Fibroblast of lung (primary cell): ENCODE results near the gene MYMK. TPM values are rescaled to one million over a fixed set of nuclear protein-coding genes. Genes with fewer than 3 reads are reported as not detected.

ENCODE experiments used
- DNase-seq, 2 donors: peaks; one replicate each; pipeline versions ENCODE4 v3.0.0 to v3.0.0-alpha.2; 2010; ENCODE audit warnings: low read depth in 2 of 2
- H2AFZ ChIP-seq: 2 replicates; pipeline ENCODE4 v1.5.1; 2012; ENCODE audit warnings: low read length, control low read depth, inconsistent platforms
- H3K27ac ChIP-seq: 2 replicates; pipeline ENCODE4 v1.5.1; 2011; ENCODE audit warnings: low read length, control low read depth; ENCODE audit not compliant: insufficient read depth
- H3K27me3 ChIP-seq: 2 replicates; pipeline ENCODE4 v1.5.1; 2011; ENCODE audit warnings: mild to moderate bottlenecking, low read length; ENCODE audit not compliant: control insufficient read depth, insufficient read depth
- H3K36me3 ChIP-seq: 2 replicates; pipeline ENCODE4 v1.5.1; 2011; ENCODE audit warnings: low read length; ENCODE audit not compliant: control insufficient read depth, insufficient read depth
- H3K4me1 ChIP-seq: 2 replicates; pipeline ENCODE4 v1.5.1; 2011; ENCODE audit warnings: low read length; ENCODE audit not compliant: control insufficient read depth, insufficient read depth; ENCODE audit errors: extremely low read depth
- H3K4me2 ChIP-seq: 2 replicates; pipeline ENCODE4 v1.5.1; 2011; ENCODE audit warnings: low read length, control low read depth; ENCODE audit not compliant: insufficient read depth; ENCODE audit errors: extremely low read depth
- H3K4me3 ChIP-seq, 4 experiments: fragments of 200-600 bp in 1 of 4; sonication (generic) in 1 of 4; replicated peaks in 1 of 4; 2 replicates each; pipeline ENCODE4 v1.5.1; 2011 to 2016; ENCODE audit warnings: low read length in 4 of 4, low read depth in 3 of 4, mild to moderate bottlenecking in 3 of 4, control low read depth in 2 of 4, inconsistent platforms in 1 of 4, mixed read lengths in 1 of 4; ENCODE audit not compliant: insufficient read depth in 1 of 4; ENCODE audit errors: control extremely low read depth in 1 of 4
- H3K79me2 ChIP-seq: 2 replicates; pipeline ENCODE4 v1.5.1; 2012; ENCODE audit warnings: mild to moderate bottlenecking, low read length, inconsistent platforms; ENCODE audit not compliant: control insufficient read depth, insufficient read depth
- H3K9ac ChIP-seq: 2 replicates; pipeline ENCODE4 v1.5.1; 2011; ENCODE audit warnings: mild to moderate bottlenecking, low read length, control low read depth; ENCODE audit not compliant: insufficient read depth
- H3K9me3 ChIP-seq: 2 replicates; pipeline ENCODE4 v1.5.1; 2012; ENCODE audit warnings: low read depth, low read length; ENCODE audit not compliant: control insufficient read depth, insufficient read depth
- H4K20me1 ChIP-seq: 2 replicates; pipeline ENCODE4 v1.5.1; 2011; ENCODE audit warnings: low read length; ENCODE audit not compliant: control insufficient read depth, insufficient read depth; ENCODE audit errors: extremely low read depth
- CTCF ChIP-seq, 2 donors: IDR thresholded peaks in 1 of 2; conservative IDR thresholded peaks in 1 of 2; 1 replicate in 1 of 2; 2 replicates in 1 of 2; pipeline ENCODE4 v1.5.1; 2011 to 2012; ENCODE audit warnings: low read length in 2 of 2, control low read depth in 1 of 2, inconsistent platforms in 1 of 2, low read depth in 1 of 2, mild to moderate bottlenecking in 1 of 2
- EZH2 ChIP-seq: IDR thresholded peaks from 2 replicates; pipeline ENCODE4 v1.5.1; 2012; ENCODE audit warnings: low read length, control low read depth, mild to moderate bottlenecking; ENCODE audit errors: missing control alignments
- polyA plus RNA-seq, 2 donors: library from polyadenylated mRNA; depleted of rRNA in 1 of 2; stranded (reverse) in 1 of 2; unstranded in 1 of 2; fragments of >200 nt; gene quantifications; 2 replicates each; pipeline ENCODE4 v1.2.1, GENCODE V29; 2011 to 2012; ENCODE audit warnings: missing spikeins in 1 of 2
- total RNA-seq: library from RNA; depleted of rRNA; stranded (reverse); fragments of >200 nt; gene quantifications from 2 replicates; pipeline ENCODE4 v1.2.1, GENCODE V29; 2014

MYMK gene
- total and polyA plus RNA-seq, 2 donors (not counting 1 experiment from before 2014, with no cell fraction given) = not detected

DNA sequence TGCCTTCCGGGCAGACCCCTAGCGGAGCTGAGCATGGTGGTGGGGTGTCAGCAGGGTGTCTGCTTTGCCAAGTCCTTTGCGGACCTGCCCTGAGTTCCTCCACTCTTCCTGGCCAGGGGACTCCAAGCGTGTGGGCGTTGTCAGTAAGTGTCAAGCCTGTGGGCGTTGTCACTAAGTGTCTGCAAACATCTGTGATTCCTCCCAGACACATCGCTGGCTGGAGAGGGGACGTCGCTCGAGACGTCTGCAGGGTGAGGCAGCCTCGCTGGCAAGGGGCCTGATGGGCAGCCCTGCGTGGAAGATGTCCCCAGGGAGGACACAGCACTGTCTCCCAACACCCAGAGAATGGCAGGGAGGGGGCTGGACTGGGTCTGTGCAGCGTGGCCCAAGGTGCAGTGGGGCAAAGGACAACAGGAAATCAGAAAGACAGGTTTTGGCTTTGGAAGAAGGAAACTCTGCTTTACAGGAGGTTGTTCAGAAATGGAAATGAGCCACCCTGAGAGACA lies 38.6 kb upstream of the MYMK start:
- TF ChIP-seq CTCF (conservative IDR thresholded peaks at IDR 0.05 in 1 of 2, IDR thresholded peaks at IDR 0.05 in 1 of 2; ENCODE audit: low read depth in 1 of 2, low read length in 2 of 2) (no peak), EZH2 (no peak)
- Histone ChIP-seq H3K27ac (no peak overlapping the region), H4K20me1 (no peaks in the 10 kb centered on the region), H3K4me2 (no peak overlapping the region), H3K79me2 (no peaks in the 10 kb centered on the region), H3K9me3 (no peaks in the 10 kb centered on the region), H3K4me1 (peaks cover 11% of the 10 kb centered on the region), H3K9ac (no peak overlapping the region), H3K36me3 (no peaks in the 10 kb centered on the region), H2AFZ (no peak overlapping the region), H3K4me3 (no peak overlapping the region), H3K27me3 (no peaks in the 10 kb centered on the region)
- peak in 1 of 2 donors; percentile 79 for DNase-seq

GRCh38 chr9:133562611-133563290 lies 38.0 kb upstream of the MYMK start:
- Histone ChIP-seq H4K20me1 (no peaks in the 10 kb centered on the region), H3K4me2 (no peak overlapping the region)

More at GRCh38 chr9:133562611-133563290, 38.0 kb upstream of the MYMK start:
- no peak for TF ChIP-seq EZH2
- no peak for TF ChIP-seq CTCF (conservative IDR thresholded peaks at IDR 0.05 in 1 of 2, IDR thresholded peaks at IDR 0.05 in 1 of 2; ENCODE audit: low read depth in 1 of 2, low read length in 2 of 2)
- Histone ChIP-seq H3K36me3 (no peaks in the 10 kb centered on the region), H3K27me3 (no peaks in the 10 kb centered on the region), H3K4me1 (peaks cover 17% of the 10 kb centered on the region), H3K27ac (no peak overlapping the region), H3K9me3 (no peaks in the 10 kb centered on the region), H3K79me2 (no peaks in the 10 kb centered on the region), H3K9ac (no peak overlapping the region), H2AFZ (no peak overlapping the region), H3K4me3 (no peak overlapping the region)
- DNase-seq = no peak
